ENCODE data around the gene AGAP1. TPM values are rescaled to one million over a fixed set of nuclear protein-coding genes. Genes with fewer than 3 reads are reported as not detected.

The AGAP1 gene
- total RNA-seq, 1 donor from 2014 or later = 21.1 TPM

DNA sequence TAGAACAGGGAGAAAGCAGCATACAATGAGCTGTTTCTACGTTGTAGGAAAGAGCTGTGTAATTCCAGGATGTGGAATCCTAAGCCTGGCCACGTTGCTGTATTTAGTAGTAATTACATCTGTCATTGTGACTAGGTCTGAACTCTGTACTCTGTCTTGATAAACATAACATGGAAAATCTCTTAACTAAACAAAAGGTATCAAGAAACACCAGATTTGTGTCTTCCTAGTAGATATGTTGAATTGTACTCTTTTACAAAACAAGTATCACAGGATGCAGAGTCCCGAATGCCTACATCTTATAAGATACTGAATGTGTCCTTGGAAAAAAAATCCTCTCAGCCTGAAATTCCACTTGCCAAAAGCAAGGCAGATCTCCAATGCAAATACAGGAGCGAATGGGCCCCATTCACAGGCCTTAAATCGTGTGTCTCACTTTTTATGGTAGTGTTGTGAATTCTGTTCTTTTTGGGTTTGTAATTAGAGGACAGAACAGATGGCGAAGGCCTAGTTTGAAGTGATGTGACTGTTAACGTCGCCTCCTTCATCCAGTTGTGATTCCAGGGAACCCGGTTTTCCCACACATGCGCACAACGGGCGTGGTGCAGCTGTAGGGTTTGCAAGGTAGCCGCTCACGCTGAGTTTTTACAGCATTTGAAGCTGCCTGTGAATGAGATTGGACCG is 427.8 kb downstream of the AGAP1 start:
- no peak for DNase-seq (ENCODE audit: extremely low spot score in 2 of 2)
- no peaks in the 10 kb centered on the region for H3K9me3 ChIP-seq
- H3K27me3 ChIP-seq = no peaks in the 10 kb centered on the region
- intact Hi-C loops (cut with DNase I) = no loop called here
- H3K36me3 ChIP-seq = no peaks in the 10 kb centered on the region
- H3K4me1 ChIP-seq = no peaks in the 10 kb centered on the region
- TF ChIP-seq, protein P1, sequence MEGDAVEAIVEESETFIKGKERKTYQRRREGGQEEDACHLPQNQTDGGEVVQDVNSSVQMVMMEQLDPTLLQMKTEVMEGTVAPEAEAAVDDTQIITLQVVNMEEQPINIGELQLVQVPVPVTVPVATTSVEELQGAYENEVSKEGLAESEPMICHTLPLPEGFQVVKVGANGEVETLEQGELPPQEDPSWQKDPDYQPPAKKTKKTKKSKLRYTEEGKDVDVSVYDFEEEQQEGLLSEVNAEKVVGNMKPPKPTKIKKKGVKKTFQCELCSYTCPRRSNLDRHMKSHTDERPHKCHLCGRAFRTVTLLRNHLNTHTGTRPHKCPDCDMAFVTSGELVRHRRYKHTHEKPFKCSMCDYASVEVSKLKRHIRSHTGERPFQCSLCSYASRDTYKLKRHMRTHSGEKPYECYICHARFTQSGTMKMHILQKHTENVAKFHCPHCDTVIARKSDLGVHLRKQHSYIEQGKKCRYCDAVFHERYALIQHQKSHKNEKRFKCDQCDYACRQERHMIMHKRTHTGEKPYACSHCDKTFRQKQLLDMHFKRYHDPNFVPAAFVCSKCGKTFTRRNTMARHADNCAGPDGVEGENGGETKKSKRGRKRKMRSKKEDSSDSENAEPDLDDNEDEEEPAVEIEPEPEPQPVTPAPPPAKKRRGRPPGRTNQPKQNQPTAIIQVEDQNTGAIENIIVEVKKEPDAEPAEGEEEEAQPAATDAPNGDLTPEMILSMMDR (IDR thresholded peaks at IDR 0.05) = no peak
- TF ChIP-seq POLR2A (IDR thresholded peaks at IDR 0.05) = no peak
- no peak for TF ChIP-seq POLR2AphosphoS5 (IDR thresholded peaks at IDR 0.05; ENCODE audit: insufficient read depth in 1 of 2, low read depth in 1 of 2)
- H3K27ac ChIP-seq = no peak overlapping the region
- H3K4me3 ChIP-seq = no peak overlapping the region

DNA sequence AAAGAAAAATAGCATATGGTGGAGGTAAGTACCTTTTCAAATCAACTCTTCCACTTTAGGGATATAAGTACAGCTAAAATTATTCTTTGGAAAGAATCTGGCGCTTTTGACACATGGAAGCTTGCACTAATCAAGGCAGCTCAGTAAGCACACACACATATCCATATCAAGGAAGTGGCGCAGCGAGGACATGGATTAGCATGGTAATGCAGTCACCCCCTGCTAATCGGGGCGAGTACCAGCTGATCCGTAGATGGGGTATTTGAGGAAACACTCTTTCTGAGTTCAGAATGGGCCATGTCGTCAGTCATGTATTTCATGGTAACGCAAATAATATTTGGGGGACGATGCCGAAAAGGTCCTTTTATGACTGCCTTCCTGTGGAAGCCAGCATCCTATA is 429.0 kb downstream of the AGAP1 start:
- intact Hi-C loops (cut with DNase I) = no loop called here
- Histone ChIP-seq H3K4me3 (no peak overlapping the region), H3K9me3 (no peaks in the 10 kb centered on the region), H3K36me3 (no peaks in the 10 kb centered on the region), H3K27me3 (no peaks in the 10 kb centered on the region), H3K4me1 (no peaks in the 10 kb centered on the region), H3K27ac (no peak overlapping the region)
- TF ChIP-seq, protein P1 (IDR thresholded peaks at IDR 0.05) = no peak
- TF ChIP-seq POLR2AphosphoS5 (IDR thresholded peaks at IDR 0.05; ENCODE audit: insufficient read depth in 1 of 2, low read depth in 1 of 2) (no peak), POLR2A (IDR thresholded peaks at IDR 0.05) (no peak)
- DNase-seq (ENCODE audit: extremely low spot score in 2 of 2) = no peak

DNA sequence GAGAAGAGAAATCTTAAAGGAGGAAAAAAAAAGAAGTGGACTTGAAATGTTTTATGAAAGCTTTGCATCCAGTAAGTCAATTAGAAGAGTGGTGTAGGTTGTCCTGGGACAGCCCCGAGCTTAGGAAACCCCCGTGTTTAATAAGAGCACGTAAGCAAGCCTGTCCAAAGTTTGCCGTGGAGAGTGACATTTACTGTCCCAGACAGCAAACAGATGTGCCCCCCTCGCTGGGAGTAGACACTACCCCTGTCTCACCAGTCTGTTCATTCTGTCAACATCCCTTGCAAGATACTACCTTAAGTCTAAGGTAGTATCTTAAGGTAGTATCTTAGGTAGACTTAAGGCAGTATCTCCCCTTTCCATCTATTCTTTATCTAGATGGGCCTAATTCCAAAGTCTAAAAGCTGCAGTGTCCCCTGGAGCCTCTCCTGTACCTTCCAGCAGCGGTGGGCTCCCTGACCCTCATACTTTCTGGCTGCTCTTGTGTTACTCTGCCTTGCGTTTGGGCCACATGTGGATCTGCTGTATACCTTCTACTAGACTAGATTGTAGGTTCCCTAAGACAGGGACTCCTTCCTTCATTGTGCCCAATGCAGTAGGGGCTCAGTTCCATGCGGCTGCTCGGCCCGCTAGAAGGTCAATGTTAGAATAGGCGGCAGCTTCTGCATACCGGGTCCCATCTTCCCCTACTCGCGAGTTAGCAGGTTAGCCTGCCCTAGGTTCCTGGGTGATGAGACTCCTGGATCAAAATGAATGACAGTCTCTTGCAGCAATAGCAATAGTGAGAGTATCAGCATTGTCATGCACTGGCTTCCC is 430.2 kb downstream of the AGAP1 start:
- DNase-seq (ENCODE audit: extremely low spot score in 2 of 2) = no peak
- TF ChIP-seq POLR2A (IDR thresholded peaks at IDR 0.05) (no peak), POLR2AphosphoS5 (IDR thresholded peaks at IDR 0.05; ENCODE audit: insufficient read depth in 1 of 2, low read depth in 1 of 2) (no peak)
- TF ChIP-seq, protein P1 (IDR thresholded peaks at IDR 0.05) = no peak
- Histone ChIP-seq H3K4me1 (no peaks in the 10 kb centered on the region), H3K4me3 (no peak overlapping the region), H3K27ac (no peak overlapping the region), H3K27me3 (no peaks in the 10 kb centered on the region), H3K9me3 (no peaks in the 10 kb centered on the region), H3K36me3 (no peaks in the 10 kb centered on the region)
- intact Hi-C loops (cut with DNase I) = no loop called here

DNA sequence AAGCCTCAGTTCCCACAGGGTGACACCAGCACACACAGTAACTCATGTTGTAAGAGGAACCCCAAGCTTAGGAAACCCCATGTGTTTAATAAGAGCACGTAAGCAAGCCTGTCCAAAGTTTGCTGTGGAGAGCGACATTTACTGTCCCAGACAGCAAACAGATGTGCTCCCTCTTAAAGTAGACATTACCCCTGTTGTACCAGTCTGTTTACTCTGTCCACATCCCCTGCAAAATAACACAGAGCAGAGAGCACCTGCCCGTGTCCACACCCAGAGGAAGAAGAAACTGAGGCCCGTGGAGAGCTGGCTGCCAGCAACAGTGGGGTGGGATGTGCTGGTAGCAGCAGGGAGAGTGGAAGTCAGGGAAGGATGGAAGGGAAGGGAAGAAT is 430.8 kb downstream of the AGAP1 start:
- no peaks in the 10 kb centered on the region for H3K9me3 ChIP-seq
- no peaks in the 10 kb centered on the region for H3K4me1 ChIP-seq
- no peaks in the 10 kb centered on the region for H3K27me3 ChIP-seq
- no peak for TF ChIP-seq POLR2A (IDR thresholded peaks at IDR 0.05)
- no peak for TF ChIP-seq POLR2AphosphoS5 (IDR thresholded peaks at IDR 0.05; ENCODE audit: insufficient read depth in 1 of 2, low read depth in 1 of 2)
- TF ChIP-seq, protein P1 (IDR thresholded peaks at IDR 0.05) = no peak
- DNase-seq (ENCODE audit: extremely low spot score in 2 of 2) = no peak
- no peak overlapping the region for H3K4me3 ChIP-seq
- intact Hi-C loops (cut with DNase I) = no loop called here
- no peak overlapping the region for H3K27ac ChIP-seq
- no peaks in the 10 kb centered on the region for H3K36me3 ChIP-seq

Measured in vagina (tissue), 2 donors.